HepG2 (cell line): ENCODE measurements around the gene ZNF48. TPM values are rescaled to one million over a fixed set of nuclear protein-coding genes. Genes with fewer than 3 reads are reported as not detected.

ENCODE experiments used
- ARID3A ChIP-seq: IDR thresholded peaks from 2 replicates; pipeline ENCODE4 v1.6.1; 2012; ENCODE audit warnings: low read depth, low read length, improper control_type of control experiment
- CC2D1A ChIP-seq: sonication (generic); formaldehyde crosslinking; IDR thresholded peaks from 2 replicates; pipeline ENCODE4 v1.8.1; 2023; ENCODE audit warnings: mild to moderate bottlenecking, missing genetic modification reagents
- FOXJ3 ChIP-seq: sonication (generic); formaldehyde crosslinking; IDR thresholded peaks from 2 replicates; pipeline ENCODE4 v1.4.0; 2020; ENCODE audit warnings: missing genetic modification reagents, mild to moderate bottlenecking, borderline replicate concordance
- HOXD1 ChIP-seq: sonication (generic); formaldehyde crosslinking; IDR thresholded peaks from 2 replicates; pipeline ENCODE4 v1.5.0; 2020; ENCODE audit warnings: missing genetic modification reagents
- KDM5A ChIP-seq: fragments of 200-600 bp; sonication (generic); IDR thresholded peaks from 2 replicates; pipeline ENCODE4 v1.7.0; 2018; ENCODE audit warnings: antibody characterized with exemption, mild to moderate bottlenecking, low read length, borderline replicate concordance
- KLF6 ChIP-seq: IDR thresholded peaks from 2 replicates; pipeline ENCODE4 v1.8.0; 2016; ENCODE audit warnings: missing biosample characterization, missing genetic modification reagents
- MAF1 ChIP-seq: sonication (generic); formaldehyde crosslinking; IDR thresholded peaks from 2 replicates; pipeline ENCODE4 v1.5.0; 2020; ENCODE audit warnings: missing genetic modification reagents, borderline replicate concordance
- MTF2 ChIP-seq: sonication (generic); formaldehyde crosslinking; IDR thresholded peaks from 2 replicates; pipeline ENCODE4 v1.5.0; 2020; ENCODE audit warnings: missing genetic modification reagents, borderline replicate concordance
- POGK ChIP-seq: sonication (generic); formaldehyde crosslinking; conservative IDR thresholded peaks from 2 replicates; pipeline ENCODE4 v1.8.0; 2022; ENCODE audit warnings: mild to moderate bottlenecking, moderate library complexity, missing genetic modification reagents
- SAFB2 ChIP-seq: sonication (generic); formaldehyde crosslinking; IDR thresholded peaks from 2 replicates; pipeline ENCODE4 v1.5.1; 2020; ENCODE audit warnings: missing genetic modification reagents, low read depth, mild to moderate bottlenecking, borderline replicate concordance
- ZNF557 ChIP-seq: sonication (generic); formaldehyde crosslinking; IDR thresholded peaks from 2 replicates; pipeline ENCODE4 v1.4.0; 2020; ENCODE audit warnings: missing genetic modification reagents
- ZNF570 ChIP-seq: sonication (generic); formaldehyde crosslinking; IDR thresholded peaks from 2 replicates; pipeline ENCODE4 v1.4.0; 2020; ENCODE audit warnings: mild to moderate bottlenecking, missing genetic modification reagents, borderline replicate concordance
- polyA plus RNA-seq, 8 experiments: library from polyadenylated mRNA; depleted of rRNA in 3 of 8; stranded (reverse) in 7 of 8; unstranded in 1 of 8; fragments of >200 nt; fragmentation: Illumina TruSeq in 4 of 8; extraction: Trizol in 4 of 8; gene quantifications; 2 replicates each; pipeline versions ENCODE4 v1.2.1 to v1.2.3, GENCODE V29; 2011 to 2016; ENCODE audit warnings: low read depth in 4 of 8, missing spikeins in 1 of 8, mixed read lengths in 1 of 8; ENCODE audit not compliant: insufficient read depth in 1 of 8
- total RNA-seq, 5 experiments: library from RNA; depleted of rRNA; stranded (reverse); fragments of >200 nt; fragmentation: Illumina TruSeq; extraction: Trizol; gene quantifications; 2 replicates each; pipeline ENCODE4 v1.2.3, GENCODE V29; 2016; ENCODE audit warnings: low read depth in 1 of 5
- TF ChIP-seq, protein P1 (sequence below): sonication (generic); formaldehyde crosslinking; IDR thresholded peaks from 2 replicates; pipeline ENCODE4 v1.4.0; 2020; ENCODE audit warnings: missing genetic modification reagents
- TF ChIP-seq, protein P2 (sequence below): sonication (generic); formaldehyde crosslinking; IDR thresholded peaks from 2 replicates; pipeline ENCODE4 v1.5.1; 2020; ENCODE audit warnings: mild to moderate bottlenecking, missing genetic modification reagents, borderline replicate concordance

Gene ZNF48
- total and polyA plus RNA-seq, 2 of the 13 experiments (the other 11 are each of a cell fraction or from before 2014, with no cell fraction given) = 9.9 to 12.3 TPM

GRCh38 chr16:30429678-30430427 lies 34.6 kb downstream of the ZNF48 start, which contains the start of gene DCTPP1 (continued):
- peak; percentile 90 for TF ChIP-seq KLF6
- TF ChIP-seq, protein P1, sequence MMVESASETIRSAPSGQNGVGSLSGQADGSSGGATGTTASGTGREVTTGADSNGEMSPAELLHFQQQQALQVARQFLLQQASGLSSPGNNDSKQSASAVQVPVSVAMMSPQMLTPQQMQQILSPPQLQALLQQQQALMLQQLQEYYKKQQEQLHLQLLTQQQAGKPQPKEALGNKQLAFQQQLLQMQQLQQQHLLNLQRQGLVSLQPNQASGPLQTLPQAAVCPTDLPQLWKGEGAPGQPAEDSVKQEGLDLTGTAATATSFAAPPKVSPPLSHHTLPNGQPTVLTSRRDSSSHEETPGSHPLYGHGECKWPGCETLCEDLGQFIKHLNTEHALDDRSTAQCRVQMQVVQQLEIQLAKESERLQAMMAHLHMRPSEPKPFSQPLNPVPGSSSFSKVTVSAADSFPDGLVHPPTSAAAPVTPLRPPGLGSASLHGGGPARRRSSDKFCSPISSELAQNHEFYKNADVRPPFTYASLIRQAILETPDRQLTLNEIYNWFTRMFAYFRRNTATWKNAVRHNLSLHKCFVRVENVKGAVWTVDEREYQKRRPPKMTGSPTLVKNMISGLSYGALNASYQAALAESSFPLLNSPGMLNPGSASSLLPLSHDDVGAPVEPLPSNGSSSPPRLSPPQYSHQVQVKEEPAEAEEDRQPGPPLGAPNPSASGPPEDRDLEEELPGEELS (CRISPR knock-in tag) = peak; percentile 72
- TF ChIP-seq, protein P2, sequence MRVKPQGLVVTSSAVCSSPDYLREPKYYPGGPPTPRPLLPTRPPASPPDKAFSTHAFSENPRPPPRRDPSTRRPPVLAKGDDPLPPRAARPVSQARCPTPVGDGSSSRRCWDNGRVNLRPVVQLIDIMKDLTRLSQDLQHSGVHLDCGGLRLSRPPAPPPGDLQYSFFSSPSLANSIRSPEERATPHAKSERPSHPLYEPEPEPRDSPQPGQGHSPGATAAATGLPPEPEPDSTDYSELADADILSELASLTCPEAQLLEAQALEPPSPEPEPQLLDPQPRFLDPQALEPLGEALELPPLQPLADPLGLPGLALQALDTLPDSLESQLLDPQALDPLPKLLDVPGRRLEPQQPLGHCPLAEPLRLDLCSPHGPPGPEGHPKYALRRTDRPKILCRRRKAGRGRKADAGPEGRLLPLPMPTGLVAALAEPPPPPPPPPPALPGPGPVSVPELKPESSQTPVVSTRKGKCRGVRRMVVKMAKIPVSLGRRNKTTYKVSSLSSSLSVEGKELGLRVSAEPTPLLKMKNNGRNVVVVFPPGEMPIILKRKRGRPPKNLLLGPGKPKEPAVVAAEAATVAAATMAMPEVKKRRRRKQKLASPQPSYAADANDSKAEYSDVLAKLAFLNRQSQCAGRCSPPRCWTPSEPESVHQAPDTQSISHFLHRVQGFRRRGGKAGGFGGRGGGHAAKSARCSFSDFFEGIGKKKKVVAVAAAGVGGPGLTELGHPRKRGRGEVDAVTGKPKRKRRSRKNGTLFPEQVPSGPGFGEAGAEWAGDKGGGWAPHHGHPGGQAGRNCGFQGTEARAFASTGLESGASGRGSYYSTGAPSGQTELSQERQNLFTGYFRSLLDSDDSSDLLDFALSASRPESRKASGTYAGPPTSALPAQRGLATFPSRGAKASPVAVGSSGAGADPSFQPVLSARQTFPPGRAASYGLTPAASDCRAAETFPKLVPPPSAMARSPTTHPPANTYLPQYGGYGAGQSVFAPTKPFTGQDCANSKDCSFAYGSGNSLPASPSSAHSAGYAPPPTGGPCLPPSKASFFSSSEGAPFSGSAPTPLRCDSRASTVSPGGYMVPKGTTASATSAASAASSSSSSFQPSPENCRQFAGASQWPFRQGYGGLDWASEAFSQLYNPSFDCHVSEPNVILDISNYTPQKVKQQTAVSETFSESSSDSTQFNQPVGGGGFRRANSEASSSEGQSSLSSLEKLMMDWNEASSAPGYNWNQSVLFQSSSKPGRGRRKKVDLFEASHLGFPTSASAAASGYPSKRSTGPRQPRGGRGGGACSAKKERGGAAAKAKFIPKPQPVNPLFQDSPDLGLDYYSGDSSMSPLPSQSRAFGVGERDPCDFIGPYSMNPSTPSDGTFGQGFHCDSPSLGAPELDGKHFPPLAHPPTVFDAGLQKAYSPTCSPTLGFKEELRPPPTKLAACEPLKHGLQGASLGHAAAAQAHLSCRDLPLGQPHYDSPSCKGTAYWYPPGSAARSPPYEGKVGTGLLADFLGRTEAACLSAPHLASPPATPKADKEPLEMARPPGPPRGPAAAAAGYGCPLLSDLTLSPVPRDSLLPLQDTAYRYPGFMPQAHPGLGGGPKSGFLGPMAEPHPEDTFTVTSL (CRISPR knock-in tag) = no peak; the same call in none of the 2 replicates
- TF ChIP-seq POGK (CRISPR knock-in tag) = peak; percentile 42; the same call in 1 of the 2 replicates
- peak; percentile 67; the same call in 1 of the 2 replicates for TF ChIP-seq HOXD1 (CRISPR knock-in tag)
- no peak; the same call in 1 of the 2 replicates for TF ChIP-seq CC2D1A
- no peak for TF ChIP-seq ARID3A
- peak; percentile 69; the same call in 1 of the 2 replicates for TF ChIP-seq KDM5A
- peak; percentile 56; the same call in 1 of the 2 replicates for TF ChIP-seq FOXJ3
- no peak for TF ChIP-seq MTF2 (CRISPR knock-in tag)
- peak; percentile 61; the same call in 1 of the 2 replicates for TF ChIP-seq ZNF570
- no peak; the same call in 1 of the 2 replicates for TF ChIP-seq ZNF557 (CRISPR knock-in tag)
- no peak for TF ChIP-seq MAF1
- peak; percentile 54; the same call in 1 of the 2 replicates for TF ChIP-seq SAFB2 (CRISPR knock-in tag)
